Right renal pelvis (tissue), 4 donors: Measurements from ENCODE around the gene NADK. TPM values are rescaled to one million over a fixed set of nuclear protein-coding genes. Genes with fewer than 3 reads are reported as not detected.
A peak's percentile ranks its signal among the peaks of the same experiment; 100 is the strongest.
"Not testable (repeated sequence)": the region's sequence is repeated elsewhere in the genome, so short reads cannot be mapped to it uniquely, and the experiment has no call there.

ENCODE experiments used
- DNase-seq, 4 donors: peaks; one replicate each; pipeline ENCODE4 v3.0.0-alpha.2; 2013; ENCODE audit warnings: low read depth in 4 of 4, low spot score in 3 of 4, missing footprints in 1 of 4
- polyA plus RNA-seq, 4 donors: library from polyadenylated mRNA; unstranded; fragments of 120-200 nt; gene quantifications; one replicate each; pipeline ENCODE4 v1.2.1, GENCODE V29; 2013; ENCODE audit not compliant: insufficient read length in 4 of 4

The NADK gene
- polyA plus RNA-seq, 4 donors = 43.4 to 52.3 (median 46.7) TPM

GRCh38 chr1:1749941-1750340 lies 28.3 kb downstream of the NADK start:
- not testable (repeated sequence) for DNase-seq

- no peak for DNase-seq
These were observed 29.5 kb downstream of the NADK start for GRCh38 chr1:1748686-1749321.

GRCh38 chr1:1746566-1746909 lies 31.7 kb downstream of the NADK start:
- DNase-seq = not testable (repeated sequence)

GRCh38 chr1:1745651-1746565 lies 32.4 kb downstream of the NADK start:
- peak in 3 of 4 donors; percentile 28 to 68 (median 63) for DNase-seq

GRCh38 chr1:1742529-1742928 lies 35.7 kb downstream of the NADK start:
- DNase-seq = not testable (repeated sequence)

GRCh38 chr1:1741013-1741412 lies 37.3 kb downstream of the NADK start:
- not testable (repeated sequence) for DNase-seq

- DNase-seq = not testable (repeated sequence)
These were observed 39.4 kb downstream of the NADK start for GRCh38 chr1:1738799-1739337.

GRCh38 chr1:1737675-1738590 lies 40.3 kb downstream of the NADK start:
- not testable (repeated sequence) for DNase-seq

- DNase-seq = no peak
These were observed 45.9 kb downstream of the NADK start for GRCh38 chr1:1732381-1732780.

- DNase-seq = no peak
These were observed 47.4 kb downstream of the NADK start for GRCh38 chr1:1730870-1731269.

- DNase-seq = not testable (repeated sequence)
These were observed 48.0 kb downstream of the NADK start for GRCh38 chr1:1730230-1730629.

- DNase-seq = not testable (repeated sequence)
These were observed 49.0 kb downstream of the NADK start for GRCh38 chr1:1729116-1729816.

GRCh38 chr1:1728308-1729005 lies 49.8 kb downstream of the NADK start:
- not testable (repeated sequence) for DNase-seq

GRCh38 chr1:1727131-1727651 lies 51.1 kb downstream of the NADK start:
- DNase-seq = not testable (repeated sequence)

- not testable (repeated sequence) for DNase-seq
These were observed 52.2 kb downstream of the NADK start for GRCh38 chr1:1726088-1726487.

GRCh38 chr1:1724035-1724864 lies 54.0 kb downstream of the NADK start, which contains the start of gene CDK11A:
Gene CDK11A, minus strand, starts transcription at chr1:1724357. Its CDS starts 1,539 bp downstream, at chr1:1722818.
- peak; percentile 99 to 100 (median 100) for DNase-seq

GRCh38 chr1:1721201-1721600 lies 57.1 kb downstream of the NADK start:
- DNase-seq = no peak
